GM18861 (cell line): ENCODE results near the gene ACTN4.
"Not testable (repeated sequence)": the region's sequence is repeated elsewhere in the genome, so short reads cannot be mapped to it uniquely, and the experiment has no call there.

Experiments
- ATAC-seq: cut with Tn5 transposase; IDR thresholded peaks from one replicate; pipeline ENCODE4 v1.9.1; 2021; ENCODE audit not compliant: unreplicated experiment

Gene ACTN4

DNA sequence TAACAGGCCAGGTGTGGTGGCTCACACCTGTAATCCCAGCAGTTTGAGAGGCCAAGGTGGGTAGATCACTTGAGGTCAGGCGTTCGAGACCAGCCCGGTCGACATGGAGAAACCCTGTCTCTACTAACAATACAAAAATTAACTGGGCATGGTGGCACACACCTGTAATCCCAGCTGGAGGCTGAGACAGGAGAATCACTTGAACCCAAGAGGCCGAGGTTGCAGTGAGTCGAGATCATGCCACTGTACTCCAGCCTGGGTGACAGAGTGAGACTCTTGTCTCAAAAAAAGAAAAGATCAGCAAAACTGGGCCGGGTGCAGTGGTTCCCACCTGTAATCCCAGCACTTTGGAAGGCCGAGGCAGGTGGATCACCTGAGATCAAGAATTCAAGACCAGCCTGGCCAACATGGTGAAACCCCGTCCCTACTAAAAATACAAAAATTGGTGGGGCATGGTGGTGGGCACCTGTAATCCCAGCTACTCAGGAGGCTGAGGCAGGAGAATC is 114.5 kb downstream of the ACTN4 start:
- not testable (repeated sequence) for ATAC-seq

DNA sequence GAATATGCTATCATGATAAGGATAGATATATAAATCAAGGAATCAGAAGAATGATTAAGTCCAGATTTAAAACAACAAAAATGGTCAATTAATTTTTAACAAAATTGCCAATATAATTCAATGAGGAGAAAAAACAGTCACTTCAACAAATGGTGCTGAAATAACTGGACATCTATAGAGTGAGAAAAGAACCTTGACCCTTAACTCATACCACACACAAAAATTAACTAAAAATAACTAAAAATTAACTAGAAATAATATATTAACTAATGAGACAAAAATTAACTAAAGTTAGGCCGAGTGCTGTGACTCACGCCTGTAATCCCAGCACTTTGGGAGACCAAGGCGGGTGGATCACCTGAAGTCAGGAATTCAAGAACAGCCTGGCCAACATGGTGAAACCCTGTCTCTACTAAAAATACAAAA is 116.4 kb downstream of the ACTN4 start:
- ATAC-seq, result no peak

- ATAC-seq, result no peak
Observed at GRCh38 chr19:38765214-38765613, 117.8 kb downstream of the ACTN4 start.

DNA sequence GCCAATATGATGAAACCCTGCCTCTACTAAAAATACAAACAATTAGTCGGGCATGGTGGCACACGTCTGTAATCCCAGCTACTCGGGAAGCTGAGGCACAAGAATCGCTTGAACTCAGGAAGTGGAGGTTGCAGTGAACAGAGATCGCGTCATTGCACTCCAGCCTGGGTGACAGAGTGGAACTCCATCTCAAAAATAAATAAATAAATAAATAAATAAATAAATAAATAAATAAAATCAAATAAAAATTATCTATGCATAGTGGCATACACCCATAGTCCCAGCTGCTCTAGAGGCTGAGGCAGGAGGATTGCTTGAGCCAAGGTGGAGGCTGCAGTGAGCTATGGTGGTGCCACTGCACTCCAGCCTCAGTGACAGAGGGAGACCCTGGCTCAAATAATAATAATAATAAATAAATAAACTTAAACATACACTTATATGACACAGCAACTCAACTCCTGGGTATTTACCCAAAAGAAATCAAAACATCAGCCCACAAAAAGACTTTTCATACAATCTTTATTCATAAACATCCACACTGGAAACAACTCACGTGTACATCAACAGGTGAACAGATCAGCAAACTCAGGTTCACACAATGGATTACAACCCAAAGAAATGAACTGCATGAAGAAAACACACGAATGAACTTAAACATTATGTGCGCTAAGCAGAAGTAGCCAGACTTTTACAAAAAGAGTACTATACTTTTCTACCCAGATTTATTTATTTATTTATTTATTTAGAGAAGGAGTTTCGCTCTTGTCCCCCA is 119.0 kb downstream of the ACTN4 start:
- no peak for ATAC-seq

- ATAC-seq, result peak; percentile 70
Observed at GRCh38 chr19:38769635-38770211, 122.3 kb downstream of the ACTN4 start.

GRCh38 chr19:38770228-38770948 is 122.9 kb downstream of the ACTN4 start:
- not testable (repeated sequence) for ATAC-seq

GRCh38 chr19:38770949-38771275 is 123.5 kb downstream of the ACTN4 start:
- ATAC-seq, result not testable (repeated sequence)

GRCh38 chr19:38771569-38771968 is 124.1 kb downstream of the ACTN4 start:
- not testable (repeated sequence) for ATAC-seq

DNA sequence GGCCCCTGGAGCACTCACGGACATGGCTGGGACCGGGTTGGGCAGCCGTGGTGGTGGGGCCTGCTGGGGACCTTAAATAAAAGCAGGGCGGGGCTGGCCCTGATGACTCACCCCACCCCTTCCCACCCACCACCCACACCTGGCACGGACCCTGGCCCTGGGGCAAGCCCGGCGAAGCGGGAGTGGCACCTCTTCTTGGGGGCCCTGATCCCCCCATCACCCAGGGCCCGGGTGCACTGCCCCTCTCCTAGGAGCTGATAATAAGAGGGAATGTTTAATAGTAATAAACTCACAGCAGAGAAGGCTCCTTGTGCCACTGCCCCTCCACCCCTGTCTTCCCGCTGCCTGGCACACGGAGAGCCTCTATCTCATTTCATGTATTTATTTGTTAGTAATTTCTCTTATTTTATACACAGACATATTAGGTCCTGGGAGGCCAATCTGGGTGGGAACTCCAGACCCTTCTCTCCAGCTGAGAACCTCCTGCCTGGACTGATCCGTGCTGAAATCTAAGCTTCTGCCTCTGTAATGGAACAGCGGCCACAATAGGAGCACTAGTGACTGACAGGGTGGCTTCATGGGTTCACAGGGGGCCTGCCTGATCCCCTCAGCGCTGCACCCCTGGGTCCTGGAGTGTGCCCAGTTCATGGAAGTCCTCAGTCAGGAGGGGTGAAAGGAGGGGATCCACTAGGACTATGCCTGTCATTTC is 126.2 kb downstream of the ACTN4 start, which contains the start of gene LGALS7:
Gene LGALS7 (minus strand): TSS at position 49 of the 709 bp plus-strand sequence. CDS start 25 bp downstream, at position 24.
- no peak for ATAC-seq

DNA sequence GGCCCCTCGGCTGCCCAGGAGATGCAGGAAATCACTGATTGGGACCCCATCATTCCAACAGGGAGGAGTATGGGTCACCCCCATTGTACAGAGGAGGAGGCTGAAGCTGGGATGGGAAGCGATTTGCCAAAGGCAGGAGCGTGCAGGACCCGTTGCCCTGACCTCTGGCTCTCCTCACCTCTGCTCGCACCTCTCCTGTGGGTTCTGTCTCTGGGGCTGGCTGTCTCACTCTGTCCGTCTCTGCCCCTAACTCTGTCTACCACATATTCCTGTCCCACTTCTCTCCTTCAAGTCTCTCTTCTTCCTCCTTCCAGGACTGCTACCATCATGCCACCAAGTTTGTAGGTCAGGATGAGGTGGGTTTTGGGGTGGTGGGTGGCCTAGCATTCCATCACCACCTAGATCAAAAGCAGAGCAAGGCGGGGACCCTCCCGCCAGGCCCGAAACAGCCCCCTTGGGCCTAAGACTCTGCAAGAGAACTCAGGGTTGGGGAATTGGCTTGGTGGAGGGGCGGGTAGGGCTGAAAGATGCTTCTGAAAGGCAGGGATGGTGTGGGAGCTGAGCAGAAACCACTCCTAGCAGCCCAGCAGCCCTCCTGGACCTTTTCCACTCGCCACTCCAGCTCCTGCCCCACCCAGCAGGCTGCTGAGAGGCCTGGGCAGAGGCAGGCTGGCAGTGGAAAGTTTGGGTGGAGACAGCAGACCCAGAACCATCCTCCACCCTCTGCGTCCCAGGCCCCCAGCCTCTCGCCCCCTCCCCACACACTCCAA is 126.9 kb downstream of the ACTN4 start:
- no peak for ATAC-seq

GRCh38 chr19:38778733-38779132 is 131.3 kb downstream of the ACTN4 start:
- ATAC-seq, result no peak

DNA sequence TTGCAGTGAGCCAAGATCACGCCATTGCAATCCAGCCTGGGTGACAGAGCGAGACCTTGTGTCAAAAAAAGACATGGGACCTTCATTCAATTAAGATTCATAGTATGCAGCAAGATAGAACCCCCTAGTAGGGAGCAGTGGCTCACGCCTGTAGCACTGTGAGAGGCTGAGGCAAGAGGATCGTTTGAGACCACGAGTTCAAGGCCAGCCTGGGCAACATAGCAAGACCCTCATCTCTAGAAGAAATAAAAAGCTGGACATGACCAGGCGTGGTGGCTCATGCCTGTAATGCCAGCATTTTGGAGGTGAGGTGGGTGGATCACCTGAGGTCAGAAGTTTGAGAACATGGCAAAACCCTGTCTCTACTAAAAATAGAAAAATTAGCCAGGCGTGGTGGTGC is 133.0 kb downstream of the ACTN4 start:
- no peak for ATAC-seq

GRCh38 chr19:38781058-38781457 is 133.6 kb downstream of the ACTN4 start:
- ATAC-seq, result no peak
